ENCODE results near the gene GIPC3.

DNA sequence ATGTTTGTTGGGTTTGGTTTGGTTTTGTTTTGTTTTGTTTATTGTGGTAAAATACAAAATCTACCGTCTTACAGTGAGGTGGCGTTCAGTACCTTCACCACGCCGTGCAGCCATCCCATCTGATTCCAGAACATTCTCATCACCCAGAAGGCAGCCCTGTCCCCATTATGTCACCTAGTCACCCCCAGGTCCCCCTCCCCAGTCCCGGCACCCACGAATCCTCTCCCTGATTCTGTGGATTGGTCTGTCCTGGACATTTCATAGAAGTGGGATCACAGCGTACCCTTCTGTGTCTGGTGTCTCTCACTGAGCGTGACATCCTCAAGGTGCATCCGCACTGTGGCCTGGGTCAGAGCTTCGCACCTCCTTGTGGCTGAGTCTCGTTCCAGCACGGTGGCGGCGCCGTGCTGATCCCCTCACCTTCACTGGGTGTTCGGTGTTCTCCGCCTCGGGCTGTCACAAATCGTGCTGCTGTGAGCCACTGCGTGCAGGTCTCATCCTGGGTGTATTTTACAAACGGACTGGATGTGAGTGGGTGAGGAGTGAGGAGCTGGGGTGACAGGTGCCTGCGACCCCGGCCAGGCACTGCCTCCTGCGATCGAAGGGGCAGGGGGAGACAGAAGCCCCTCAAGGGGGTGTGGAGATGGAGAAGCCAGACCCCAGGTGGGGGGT lies 46.9 kb upstream of the GIPC3 start:
- TF ChIP-seq, protein P1, sequence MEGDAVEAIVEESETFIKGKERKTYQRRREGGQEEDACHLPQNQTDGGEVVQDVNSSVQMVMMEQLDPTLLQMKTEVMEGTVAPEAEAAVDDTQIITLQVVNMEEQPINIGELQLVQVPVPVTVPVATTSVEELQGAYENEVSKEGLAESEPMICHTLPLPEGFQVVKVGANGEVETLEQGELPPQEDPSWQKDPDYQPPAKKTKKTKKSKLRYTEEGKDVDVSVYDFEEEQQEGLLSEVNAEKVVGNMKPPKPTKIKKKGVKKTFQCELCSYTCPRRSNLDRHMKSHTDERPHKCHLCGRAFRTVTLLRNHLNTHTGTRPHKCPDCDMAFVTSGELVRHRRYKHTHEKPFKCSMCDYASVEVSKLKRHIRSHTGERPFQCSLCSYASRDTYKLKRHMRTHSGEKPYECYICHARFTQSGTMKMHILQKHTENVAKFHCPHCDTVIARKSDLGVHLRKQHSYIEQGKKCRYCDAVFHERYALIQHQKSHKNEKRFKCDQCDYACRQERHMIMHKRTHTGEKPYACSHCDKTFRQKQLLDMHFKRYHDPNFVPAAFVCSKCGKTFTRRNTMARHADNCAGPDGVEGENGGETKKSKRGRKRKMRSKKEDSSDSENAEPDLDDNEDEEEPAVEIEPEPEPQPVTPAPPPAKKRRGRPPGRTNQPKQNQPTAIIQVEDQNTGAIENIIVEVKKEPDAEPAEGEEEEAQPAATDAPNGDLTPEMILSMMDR (IDR thresholded peaks at IDR 0.05): no peak
- no peak for TF ChIP-seq POLR2A (IDR thresholded peaks at IDR 0.05)

All from body of pancreas (tissue), 4 donors.